Tibial nerve (tissue), 4 donors: ENCODE measurements around the gene PPP2R3B. TPM values are rescaled to one million over a fixed set of nuclear protein-coding genes. Genes with fewer than 3 reads are reported as not detected.

Experiments
- DNase-seq, 2 donors: peaks; one replicate each; pipeline ENCODE4 v3.0.0-alpha.2; 2019; ENCODE audit warnings: low spot score in 2 of 2
- H3K27ac ChIP-seq, 4 donors: fragments of 200-600 bp; sonication (generic) in 3 of 4; one replicate each; pipeline ENCODE4 v1.5.1; 2017 to 2019; ENCODE audit warnings: mild to moderate bottlenecking in 1 of 4
- H3K27me3 ChIP-seq, 2 donors: fragments of 200-600 bp; sonication (generic) in 1 of 2; one replicate each; pipeline versions ENCODE4 v1.5.1 to v1.6.0; 2017 to 2019
- H3K36me3 ChIP-seq, 3 donors: fragments of 200-600 bp; sonication (generic); one replicate each; pipeline ENCODE4 v1.5.1; 2018 to 2019
- H3K4me1 ChIP-seq, 4 donors: fragments of 200-600 bp; sonication (generic) in 3 of 4; one replicate each; pipeline ENCODE4 v1.5.1; 2017 to 2019
- H3K4me3 ChIP-seq, 4 donors: fragments of 200-600 bp; sonication (generic) in 3 of 4; one replicate each; pipeline ENCODE4 v1.5.1; 2017 to 2019; ENCODE audit warnings: mild to moderate bottlenecking in 1 of 4, moderate library complexity in 1 of 4
- H3K9me3 ChIP-seq, 4 donors: fragments of 200-600 bp; sonication (generic) in 3 of 4; one replicate each; pipeline ENCODE4 v1.5.1; 2017 to 2019
- EP300 ChIP-seq, 2 donors: sonication (generic); formaldehyde crosslinking; IDR thresholded peaks; one replicate each; pipeline ENCODE4 v1.6.1; 2017; ENCODE audit warnings: antibody characterized with exemption in 2 of 2, mild to moderate bottlenecking in 1 of 2
- POLR2A ChIP-seq, 2 donors: fragments of 450-650 bp; IDR thresholded peaks; one replicate each; pipeline ENCODE4 v1.6.1; 2017; ENCODE audit warnings: antibody characterized with exemption in 2 of 2, mild to moderate bottlenecking in 2 of 2, moderate library complexity in 2 of 2
- WGBS, 2 donors: methylation state at CpG; one replicate each; pipeline ENCODE4 v1.1.5; 2018; 5-methylcytosine and 5-hydroxymethylcytosine counted together
- total RNA-seq, 4 donors: library from RNA; depleted of rRNA; stranded (reverse); fragments of >200 nt; gene quantifications; one replicate each; pipeline ENCODE4 v1.1.0, GENCODE V29; 2016
- TF ChIP-seq, protein P1 (sequence below), 5 experiments: fragments of 200-600 bp in 3 of 5; fragments of 450-650 bp in 2 of 5; sonication (generic) in 3 of 5; IDR thresholded peaks; one replicate each; pipeline ENCODE4 v1.5.1; 2016 to 2019; ENCODE audit warnings: antibody characterized with exemption in 5 of 5, mild to moderate bottlenecking in 3 of 5, moderate library complexity in 2 of 5

Gene PPP2R3B
- total RNA-seq, 4 donors from 2014 or later = 20.4 to 59.4 (median 32.7) TPM

DNA sequence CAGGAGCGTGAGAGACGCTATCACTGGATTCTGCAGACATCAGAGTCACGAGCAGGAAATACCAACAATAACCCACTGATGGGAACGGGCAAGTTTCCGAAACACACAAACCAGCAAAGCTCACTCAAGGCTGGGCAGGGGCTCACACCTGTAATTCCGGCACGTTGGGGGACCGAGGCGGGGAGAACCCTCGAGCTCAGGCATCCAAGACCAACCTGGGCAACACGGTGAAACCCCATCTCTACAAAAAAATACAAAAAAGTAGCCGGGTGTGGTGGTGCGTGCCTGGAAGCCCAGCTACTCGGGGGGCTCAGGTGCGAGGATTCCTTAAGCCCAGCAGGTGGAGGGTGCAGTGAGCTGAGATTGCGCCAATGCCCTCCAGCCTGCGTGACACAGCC, 51.0 kb downstream of the PPP2R3B start:
- no peaks in the 10 kb centered on the region for H3K9me3 ChIP-seq
- peaks cover 0 to 72% (median 0%) of the 10 kb centered on the region in 3 donors for H3K36me3 ChIP-seq
- H3K27ac ChIP-seq = no peak overlapping the region
- peaks cover 0 to 13% (median 8%) of the 10 kb centered on the region in 4 donors for H3K4me1 ChIP-seq
- WGBS, 2 donors = 94 to 96% methylated on average over 17 of the region's 17 CpGs
- no peak overlapping the region for H3K4me3 ChIP-seq
- no peak for DNase-seq
- peaks cover 0 to 16% of the 10 kb centered on the region in 2 donors for H3K27me3 ChIP-seq
- TF ChIP-seq POLR2A (IDR thresholded peaks at IDR 0.05) (no peak), EP300 (IDR thresholded peaks at IDR 0.05) (no peak)

DNA sequence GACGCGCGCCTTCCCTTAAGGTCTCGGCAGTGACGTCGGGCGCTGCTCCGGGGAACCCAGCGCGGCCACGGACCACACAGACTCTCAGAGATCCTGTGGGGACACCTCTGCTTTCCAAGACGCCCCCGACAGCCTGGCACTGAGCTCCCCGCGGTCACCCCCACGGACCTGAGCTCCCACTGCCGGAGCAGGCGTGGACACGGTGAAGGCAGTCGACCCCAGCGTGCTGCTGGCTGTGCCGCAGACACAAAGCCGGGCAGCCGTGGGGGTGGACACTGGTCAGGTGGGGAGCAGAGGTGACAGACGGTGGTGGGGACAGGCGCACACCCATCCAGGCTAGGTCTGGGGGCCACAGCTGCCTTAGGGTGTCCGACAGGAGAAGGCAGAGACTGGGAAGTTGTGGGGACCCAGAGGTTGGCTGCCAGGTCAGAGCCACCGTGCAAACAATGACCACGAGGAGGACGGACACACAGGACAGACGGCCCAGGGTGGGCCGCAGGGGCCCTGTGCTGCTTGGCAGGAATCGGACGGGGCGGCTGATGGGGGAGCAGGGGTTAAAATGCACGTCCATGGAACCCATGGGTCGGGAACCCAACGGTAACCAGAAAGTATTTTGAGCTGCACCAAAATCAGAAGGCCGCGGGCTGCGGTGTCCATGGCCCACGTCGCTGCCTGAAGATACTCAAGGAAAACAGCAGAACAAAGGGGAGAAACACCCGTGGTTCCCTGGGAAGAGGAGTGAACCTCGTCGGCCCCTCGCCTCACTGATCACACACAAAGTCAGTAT, 51.5 kb downstream of the PPP2R3B start:
- 94 to 96% methylated on average over 45 to 47 of the region's 47 CpGs for WGBS, 2 donors
- H3K27me3 ChIP-seq = peaks cover 0 to 17% of the 10 kb centered on the region in 2 donors
- H3K4me1 ChIP-seq = peaks cover 0 to 15% (median 8%) of the 10 kb centered on the region in 4 donors
- H3K36me3 ChIP-seq = peaks cover 0 to 68% (median 0%) of the 10 kb centered on the region in 3 donors
- no peak overlapping the region for H3K27ac ChIP-seq
- no peak overlapping the region for H3K4me3 ChIP-seq
- TF ChIP-seq EP300 (IDR thresholded peaks at IDR 0.05) (no peak), POLR2A (IDR thresholded peaks at IDR 0.05) (no peak)
- TF ChIP-seq, protein P1, sequence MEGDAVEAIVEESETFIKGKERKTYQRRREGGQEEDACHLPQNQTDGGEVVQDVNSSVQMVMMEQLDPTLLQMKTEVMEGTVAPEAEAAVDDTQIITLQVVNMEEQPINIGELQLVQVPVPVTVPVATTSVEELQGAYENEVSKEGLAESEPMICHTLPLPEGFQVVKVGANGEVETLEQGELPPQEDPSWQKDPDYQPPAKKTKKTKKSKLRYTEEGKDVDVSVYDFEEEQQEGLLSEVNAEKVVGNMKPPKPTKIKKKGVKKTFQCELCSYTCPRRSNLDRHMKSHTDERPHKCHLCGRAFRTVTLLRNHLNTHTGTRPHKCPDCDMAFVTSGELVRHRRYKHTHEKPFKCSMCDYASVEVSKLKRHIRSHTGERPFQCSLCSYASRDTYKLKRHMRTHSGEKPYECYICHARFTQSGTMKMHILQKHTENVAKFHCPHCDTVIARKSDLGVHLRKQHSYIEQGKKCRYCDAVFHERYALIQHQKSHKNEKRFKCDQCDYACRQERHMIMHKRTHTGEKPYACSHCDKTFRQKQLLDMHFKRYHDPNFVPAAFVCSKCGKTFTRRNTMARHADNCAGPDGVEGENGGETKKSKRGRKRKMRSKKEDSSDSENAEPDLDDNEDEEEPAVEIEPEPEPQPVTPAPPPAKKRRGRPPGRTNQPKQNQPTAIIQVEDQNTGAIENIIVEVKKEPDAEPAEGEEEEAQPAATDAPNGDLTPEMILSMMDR (IDR thresholded peaks at IDR 0.05) = no peak
- DNase-seq = no peak
- H3K9me3 ChIP-seq = no peaks in the 10 kb centered on the region

DNA sequence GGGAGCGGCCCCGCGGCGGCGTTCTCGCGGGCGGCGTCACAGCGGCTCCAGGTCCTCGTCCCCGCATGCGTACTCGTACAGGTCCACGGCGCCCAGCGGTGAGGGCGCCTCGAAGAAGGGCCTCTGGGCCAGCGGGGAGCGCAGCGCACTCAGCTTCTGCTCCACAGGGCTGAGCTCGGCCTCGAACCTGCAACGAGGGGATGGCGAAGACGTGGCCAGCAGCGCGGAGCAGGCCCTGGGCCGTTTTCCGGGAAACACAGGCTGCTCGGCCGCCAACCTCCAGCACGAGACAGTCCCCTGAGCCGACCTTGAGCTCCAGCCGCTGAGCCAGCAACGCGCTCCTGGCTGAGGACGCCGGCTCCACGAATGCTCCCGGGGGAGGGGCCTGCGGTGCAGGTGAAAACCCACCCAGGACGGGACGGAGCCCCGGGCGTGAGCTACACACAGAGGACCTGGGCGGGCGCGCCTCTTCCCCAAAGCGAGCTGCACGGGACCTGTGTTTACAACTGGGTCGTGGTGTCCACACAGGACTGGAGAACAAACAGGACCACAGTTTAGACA, 52.3 kb downstream of the PPP2R3B start:
- Histone ChIP-seq H3K4me3 (no peak overlapping the region), H3K36me3 (peaks cover 0 to 68% (median 0%) of the 10 kb centered on the region in 3 donors), H3K4me1 (peaks cover 0 to 15% (median 8%) of the 10 kb centered on the region in 4 donors), H3K9me3 (no peaks in the 10 kb centered on the region), H3K27me3 (peaks cover 0 to 17% of the 10 kb centered on the region in 2 donors), H3K27ac (no peak overlapping the region)
- DNase-seq = no peak
- TF ChIP-seq, protein P1 (IDR thresholded peaks at IDR 0.05) = no peak
- TF ChIP-seq EP300 (IDR thresholded peaks at IDR 0.05) (no peak), POLR2A (IDR thresholded peaks at IDR 0.05) (no peak)
- WGBS, 2 donors = 94 to 96% methylated on average over 44 of the region's 53 CpGs

DNA sequence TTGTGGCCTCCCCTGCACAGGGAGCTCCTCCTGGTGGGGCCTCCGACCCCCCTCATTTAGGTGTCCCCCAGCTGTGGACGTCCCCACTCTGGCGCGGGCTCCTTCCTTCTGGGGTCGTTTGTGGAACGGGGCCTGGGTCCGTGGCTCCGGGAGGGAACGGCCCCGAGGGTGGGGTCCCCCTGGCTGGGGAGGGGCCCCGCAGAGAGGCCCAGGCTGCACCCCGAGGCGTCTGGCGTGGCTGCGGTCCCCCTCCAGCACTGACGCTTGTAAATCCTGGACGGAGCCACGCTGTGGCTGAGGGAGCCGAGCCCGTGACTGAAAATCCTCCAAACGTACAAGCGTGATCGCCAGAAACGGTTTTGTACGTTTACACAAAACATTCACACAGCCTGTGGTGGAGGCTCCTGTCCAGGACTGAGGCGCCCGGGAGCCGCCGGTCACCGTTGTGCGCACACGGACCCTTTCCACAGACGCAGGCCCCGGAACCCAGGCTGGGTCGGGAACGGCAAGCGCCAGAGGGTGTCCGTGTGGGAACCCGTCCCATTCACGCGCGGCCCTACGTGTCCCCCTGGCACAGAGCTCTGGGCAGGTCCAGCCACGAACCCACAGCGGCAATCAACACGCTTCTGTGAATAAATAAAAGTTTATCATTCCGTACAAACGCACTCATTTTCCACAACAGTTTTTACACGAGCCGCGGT, 52.9 kb downstream of the PPP2R3B start:
- WGBS, 2 donors = 95 to 96% methylated on average over 46 to 47 of the region's 51 CpGs
- H3K4me1 ChIP-seq = peaks cover 0 to 15% (median 8%) of the 10 kb centered on the region in 4 donors
- no peak overlapping the region for H3K27ac ChIP-seq
- H3K27me3 ChIP-seq = peaks cover 0 to 17% of the 10 kb centered on the region in 2 donors
- no peak for DNase-seq
- no peaks in the 10 kb centered on the region for H3K9me3 ChIP-seq
- no peak for TF ChIP-seq EP300 (IDR thresholded peaks at IDR 0.05)
- H3K4me3 ChIP-seq = no peak overlapping the region
- H3K36me3 ChIP-seq = peaks cover 0 to 65% (median 0%) of the 10 kb centered on the region in 3 donors

DNA sequence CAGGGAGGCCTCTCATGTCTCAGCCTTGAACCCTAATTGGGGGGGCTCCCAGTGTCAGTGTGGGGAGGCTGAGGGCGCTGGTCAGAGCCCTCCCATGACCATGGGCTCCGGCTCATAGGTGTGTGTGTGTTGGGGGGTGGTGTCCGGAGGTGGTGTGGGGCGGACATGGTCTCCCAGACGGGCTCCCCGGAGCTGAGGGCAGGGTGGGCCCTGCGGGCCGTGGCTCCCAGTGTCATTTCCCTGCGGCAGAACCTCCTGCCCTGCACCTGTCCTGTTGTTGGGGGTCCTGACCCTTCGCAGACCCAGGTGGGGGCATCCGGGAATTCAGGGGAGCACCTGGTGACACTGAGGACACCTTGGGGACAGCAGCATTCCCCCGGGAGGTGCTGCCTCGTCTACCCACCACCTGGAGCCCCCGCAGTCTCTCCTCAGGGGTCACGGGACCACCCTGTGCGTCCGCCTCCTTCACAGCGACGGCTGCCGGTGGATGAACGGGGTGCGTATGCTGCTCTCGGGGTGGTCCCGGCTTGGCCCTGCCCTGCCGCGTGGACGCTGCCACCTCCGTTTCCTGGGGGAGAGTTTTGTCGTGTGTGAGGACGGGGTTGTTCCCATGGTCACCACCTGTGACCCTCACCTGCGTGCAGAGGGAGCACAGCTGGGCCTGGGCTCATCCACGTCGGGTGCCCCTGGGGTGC, 53.6 kb downstream of the PPP2R3B start:
- DNase-seq = no peak
- Histone ChIP-seq H3K27ac (no peak overlapping the region), H3K4me3 (no peak overlapping the region), H3K27me3 (peaks cover 0 to 17% of the 10 kb centered on the region in 2 donors), H3K4me1 (peaks cover 0 to 15% (median 8%) of the 10 kb centered on the region in 4 donors), H3K36me3 (peaks cover 0 to 58% (median 0%) of the 10 kb centered on the region in 3 donors), H3K9me3 (no peaks in the 10 kb centered on the region)
- no peak for TF ChIP-seq EP300 (IDR thresholded peaks at IDR 0.05)
- no peak for TF ChIP-seq POLR2A (IDR thresholded peaks at IDR 0.05)
- 86 to 96% methylated on average over 17 to 33 of the region's 33 CpGs for WGBS, 2 donors

DNA sequence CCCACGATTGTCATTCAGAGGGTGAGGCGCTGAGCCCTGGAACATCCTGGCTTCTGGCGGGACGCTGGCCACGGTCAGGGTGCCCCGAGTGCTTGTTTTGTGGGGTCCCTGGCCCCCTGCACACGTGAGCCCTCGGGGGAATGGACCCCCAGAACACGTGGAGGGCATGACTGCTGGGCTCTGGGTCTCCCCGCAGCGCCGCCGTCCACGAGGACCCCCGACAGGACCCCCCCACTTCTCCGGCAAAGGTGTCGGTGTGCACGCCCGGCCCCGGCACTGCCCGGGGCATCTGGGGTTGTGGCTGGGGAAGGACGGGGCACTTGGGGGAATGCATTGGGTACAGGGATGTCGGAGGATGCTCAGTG, 54.2 kb downstream of the PPP2R3B start:
- Histone ChIP-seq H3K4me1 (peaks cover 0 to 15% (median 8%) of the 10 kb centered on the region in 4 donors), H3K27me3 (peaks cover 0 to 17% of the 10 kb centered on the region in 2 donors), H3K36me3 (peaks cover 0 to 52% (median 0%) of the 10 kb centered on the region in 3 donors), H3K9me3 (no peaks in the 10 kb centered on the region), H3K27ac (no peak overlapping the region), H3K4me3 (no peak overlapping the region)
- DNase-seq = no peak
- WGBS, 2 donors = 89 to 90% methylated on average over 9 to 21 of the region's 23 CpGs
- TF ChIP-seq EP300 (IDR thresholded peaks at IDR 0.05) (no peak), POLR2A (IDR thresholded peaks at IDR 0.05) (no peak)
- TF ChIP-seq, protein P1 (IDR thresholded peaks at IDR 0.05) = no peak
